H1 (cell line): Measurements from ENCODE around the gene TEX101. TPM values are rescaled to one million over a fixed set of nuclear protein-coding genes. Genes with fewer than 3 reads are reported as not detected.

Experiments used
- CTCF ChIA-PET: fragments of 300-600 bp; sonication (Branson Sonifier 250); formaldehyde crosslinking; loops from one replicate; lab custom pipeline; 2021; ENCODE audit not compliant: partially characterized antibody; lab: Charles Lee
- POLR2A ChIA-PET: fragments of 300-600 bp; sonication (Branson Sonifier 250); formaldehyde crosslinking; loops from one replicate; lab custom pipeline; 2021; ENCODE audit warnings: inconsistent platforms; ENCODE audit not compliant: partially characterized antibody; lab: Charles Lee
- DNase-seq, 2 experiments: peaks; one replicate each; pipeline versions ENCODE4 v3.0.0 to v3.0.0-alpha.2; 2010 to 2022; ENCODE audit warnings: low spot score in 2 of 2, low read depth in 1 of 2, mixed read lengths in 1 of 2
- FAIRE-seq: peaks from 2 replicates; lab custom pipeline; 2011; peaks lifted over from hg19 to GRCh38; lab: Jason Lieb, UNC
- H2AFZ ChIP-seq: 2 replicates; pipeline ENCODE4 v1.8.1; 2012; ENCODE audit warnings: low read length, inconsistent platforms
- H2AK5ac ChIP-seq: 2 replicates; pipeline ENCODE4 v1.6.1; 2013; ENCODE audit warnings: low read depth, low read length
- H2BK120ac ChIP-seq: replicated peaks from 2 replicates; pipeline ENCODE3; 2013; ENCODE audit warnings: low read depth, low read length, inconsistent platforms
- H2BK12ac ChIP-seq: 2 replicates; pipeline ENCODE4 v1.6.1; 2013; ENCODE audit warnings: low read depth, low read length
- H2BK15ac ChIP-seq: 2 replicates; pipeline ENCODE4 v1.6.1; 2013; ENCODE audit warnings: low read length
- H2BK20ac ChIP-seq: 2 replicates; pipeline ENCODE4 v1.6.1; 2013; ENCODE audit warnings: low read length
- H2BK5ac ChIP-seq: 2 replicates; pipeline ENCODE4 v1.6.1; 2013; ENCODE audit warnings: low read depth, low read length
- H3K14ac ChIP-seq: 2 replicates; pipeline ENCODE4 v1.6.1; 2013; ENCODE audit warnings: inconsistent platforms; ENCODE audit not compliant: insufficient read length
- H3K18ac ChIP-seq: 2 replicates; pipeline ENCODE4 v1.6.1; 2013; ENCODE audit warnings: low read length; ENCODE audit errors: extremely low read depth
- H3K23ac ChIP-seq: 2 replicates; pipeline ENCODE4 v1.6.1; 2013; ENCODE audit warnings: inconsistent platforms; ENCODE audit not compliant: insufficient read length
- H3K23me2 ChIP-seq: 2 replicates; pipeline ENCODE4 v1.6.1; 2013; ENCODE audit warnings: low read depth, low read length
- H3K27ac ChIP-seq: 2 replicates; pipeline ENCODE4 v1.6.1; 2011; ENCODE audit warnings: low read depth, low read length, inconsistent platforms
- H3K27me3 ChIP-seq, 4 experiments: replicated peaks in 1 of 4; 1 replicate in 1 of 4; 2 replicates in 3 of 4; pipeline versions ENCODE4 v1.6.1 to v1.8.1; 2011 to 2013; ENCODE audit warnings: low read length in 3 of 4, mild to moderate bottlenecking in 3 of 4, inconsistent platforms in 2 of 4, mixed read lengths in 2 of 4, moderate library complexity in 1 of 4; ENCODE audit not compliant: control insufficient read depth in 3 of 4, insufficient read depth in 3 of 4; ENCODE audit errors: extremely low read depth in 1 of 4
- H3K36me3 ChIP-seq, 4 experiments: 2 replicates each; pipeline versions ENCODE4 v1.6.1 to v1.8.1; 2011 to 2013; ENCODE audit warnings: mild to moderate bottlenecking in 4 of 4, low read length in 3 of 4, moderate library complexity in 2 of 4, control low read depth in 1 of 4, inconsistent platforms in 1 of 4; ENCODE audit not compliant: insufficient read depth in 4 of 4, control insufficient read depth in 2 of 4
- H3K4ac ChIP-seq: replicated peaks from 2 replicates; pipeline ENCODE3; 2013; ENCODE audit warnings: low read length, low read depth, mixed read lengths, inconsistent platforms; ENCODE audit not compliant: insufficient read length
- H3K4me1 ChIP-seq, 4 experiments: replicated peaks in 1 of 4; 1 replicate in 1 of 4; 2 replicates in 3 of 4; pipeline versions ENCODE4 v1.6.1 to v1.8.1; 2011 to 2013; ENCODE audit warnings: low read length in 3 of 4, inconsistent platforms in 2 of 4, mixed read lengths in 1 of 4; ENCODE audit not compliant: insufficient read depth in 4 of 4, control insufficient read depth in 3 of 4
- H3K4me2 ChIP-seq, 2 experiments: 2 replicates each; pipeline versions ENCODE4 v1.6.1 to v1.8.1; 2011 to 2013; ENCODE audit warnings: low read depth in 2 of 2, low read length in 2 of 2, control low read depth in 1 of 2, inconsistent platforms in 1 of 2, mild to moderate bottlenecking in 1 of 2; ENCODE audit not compliant: insufficient read depth in 1 of 2
- H3K4me3 ChIP-seq, 4 experiments: fragments of 200-600, 300-600 bp in 1 of 4; sonication (generic), shearing (Covaris generic), sonication (Bioruptor Twin) in 1 of 4; 2 replicates each; pipeline versions ENCODE4 v1.5.1 to v1.8.1; 2011 to 2016; ENCODE audit warnings: low read length in 4 of 4, low read depth in 3 of 4, control low read depth in 2 of 4, inconsistent platforms in 2 of 4, mild to moderate bottlenecking in 2 of 4, mixed read lengths in 1 of 4, moderate library complexity in 1 of 4; ENCODE audit not compliant: insufficient read depth in 2 of 4; ENCODE audit errors: extremely low read depth in 1 of 4
- H3K56ac ChIP-seq: replicated peaks from 2 replicates; pipeline ENCODE3; 2013; ENCODE audit warnings: low read depth, mild to moderate bottlenecking, mixed read lengths, low read length, inconsistent platforms; ENCODE audit not compliant: insufficient read length
- H3K79me1 ChIP-seq: 2 replicates; pipeline ENCODE4 v1.6.1; 2013; ENCODE audit warnings: low read depth, low read length, control low read depth
- H3K79me2 ChIP-seq, 2 experiments: 2 replicates each; pipeline versions ENCODE4 v1.6.1 to v1.8.1; 2012 to 2013; ENCODE audit warnings: low read length in 2 of 2, mild to moderate bottlenecking in 2 of 2, inconsistent platforms in 1 of 2; ENCODE audit not compliant: insufficient read depth in 2 of 2, control insufficient read depth in 1 of 2
- H3K9ac ChIP-seq, 4 experiments: replicated peaks in 1 of 4; 1 replicate in 1 of 4; 2 replicates in 3 of 4; pipeline versions ENCODE4 v1.6.1 to v1.8.1; 2011 to 2013; ENCODE audit warnings: low read depth in 3 of 4, low read length in 3 of 4, control low read depth in 2 of 4, mild to moderate bottlenecking in 2 of 4, moderate library complexity in 2 of 4, inconsistent platforms in 1 of 4; ENCODE audit errors: extremely low read depth in 1 of 4
- H3K9me3 ChIP-seq, 2 experiments: 2 replicates each; pipeline versions ENCODE4 v1.6.1 to v1.8.1; 2012 to 2013; ENCODE audit warnings: mild to moderate bottlenecking in 2 of 2, moderate library complexity in 2 of 2, control low read depth in 1 of 2, inconsistent platforms in 1 of 2, low read depth in 1 of 2, low read length in 1 of 2, mixed read lengths in 1 of 2; ENCODE audit not compliant: insufficient read depth in 2 of 2
- H4K20me1 ChIP-seq, 2 experiments: replicated peaks in 1 of 2; 2 replicates each; pipeline versions ENCODE3 to v1.8.1; 2011 to 2013; ENCODE audit warnings: inconsistent platforms in 2 of 2, low read length in 2 of 2, mild to moderate bottlenecking in 1 of 2; ENCODE audit not compliant: insufficient read depth in 2 of 2, control insufficient read depth in 1 of 2
- H4K5ac ChIP-seq: 2 replicates; pipeline ENCODE4 v1.6.1; 2013; ENCODE audit warnings: low read length, low read depth, mixed read lengths, inconsistent platforms; ENCODE audit not compliant: insufficient read length
- H4K8ac ChIP-seq: 2 replicates; pipeline ENCODE4 v1.8.0; 2013; ENCODE audit warnings: mild to moderate bottlenecking, moderate library complexity, low read length, inconsistent platforms; ENCODE audit not compliant: insufficient read depth; ENCODE audit errors: extremely low read depth
- H4K91ac ChIP-seq: replicated peaks from 2 replicates; pipeline ENCODE3; 2013; ENCODE audit warnings: low read length, mixed read lengths, inconsistent platforms; ENCODE audit not compliant: insufficient read length
- CHD1 ChIP-seq: IDR thresholded peaks from 2 replicates; pipeline ENCODE4 v1.6.1; 2012; ENCODE audit warnings: low read depth, low read length, improper control_type of control experiment
- CHD2 ChIP-seq: IDR thresholded peaks from 2 replicates; pipeline ENCODE4 v1.6.1; 2012; ENCODE audit warnings: low read length, improper control_type of control experiment
- CTBP2 ChIP-seq: IDR thresholded peaks from 2 replicates; pipeline ENCODE4 v1.7.0; 2011; ENCODE audit warnings: borderline replicate concordance, mild to moderate bottlenecking, moderate library complexity, mixed read lengths, low read length; ENCODE audit not compliant: insufficient read depth, insufficient read length
- KDM5A ChIP-seq: fragments of 200-600 bp; IDR thresholded peaks from 2 replicates; pipeline ENCODE4 v1.7.1; 2012; ENCODE audit warnings: mild to moderate bottlenecking, low read length, inconsistent platforms, mixed read lengths
- MAFK ChIP-seq: IDR thresholded peaks from 2 replicates; pipeline ENCODE4 v1.6.1; 2012; ENCODE audit warnings: low read depth, mild to moderate bottlenecking, improper control_type of control experiment, low read length
- POLR2A ChIP-seq, 2 experiments: IDR thresholded peaks; 1 replicate in 1 of 2; 2 replicates in 1 of 2; pipeline ENCODE4 v1.6.1; 2011; ENCODE audit warnings: low read depth in 2 of 2, low read length in 2 of 2, mild to moderate bottlenecking in 2 of 2; ENCODE audit errors: control extremely low read depth in 1 of 2
- POLR2AphosphoS5 ChIP-seq: IDR thresholded peaks from 2 replicates; pipeline ENCODE4 v1.6.1; 2011; ENCODE audit warnings: low read depth, low read length
- RBBP5 ChIP-seq: IDR thresholded peaks from 2 replicates; pipeline ENCODE4 v1.7.1; 2012; ENCODE audit warnings: low read depth, mild to moderate bottlenecking, inconsistent platforms, low read length, moderate library complexity, borderline replicate concordance
- RFX5 ChIP-seq: IDR thresholded peaks from 2 replicates; pipeline ENCODE4 v1.6.1; 2011; ENCODE audit warnings: low read depth, low read length, improper control_type of control experiment, borderline replicate concordance
- SAP30 ChIP-seq: fragments of 300-600 bp; sonication (generic); IDR thresholded peaks from 2 replicates; pipeline ENCODE4 v1.7.1; 2012; ENCODE audit warnings: low read length, moderate library complexity, mild to moderate bottlenecking, inconsistent platforms; ENCODE audit not compliant: insufficient read depth, insufficient replicate concordance
- WGBS, 2 experiments: shearing (Covaris generic) in 1 of 2; methylation state at CpG; one replicate each; pipeline versions ENCODE4 v1.1.6 to v1.1.7; 2013 to 2015; ENCODE audit warnings: low lambda C conversion rate in 2 of 2, mixed read lengths in 2 of 2, inconsistent platforms in 1 of 2, low coverage in 1 of 2, missing lambda C conversion rate in 1 of 2; ENCODE audit not compliant: insufficient replicate concordance in 2 of 2, insufficient coverage in 1 of 2, insufficient read length in 1 of 2; ENCODE audit errors: extremely low coverage in 1 of 2, missing lambda C conversion rate in 1 of 2; 5-methylcytosine and 5-hydroxymethylcytosine counted together
- polyA plus RNA-seq, 7 experiments: library from polyadenylated mRNA; depleted of rRNA in 3 of 7; stranded (reverse) in 5 of 7; unstranded in 2 of 7; fragments of >200 nt in 5 of 7; fragments of 200-250 nt in 2 of 7; gene quantifications; 1 replicate in 5 of 7; 2 replicates in 1 of 7; 4 replicates in 1 of 7; pipeline versions ENCODE4 v1.2.1 to v1.2.3, GENCODE V29; 2011 to 2013; ENCODE audit warnings: missing spikeins in 2 of 7, mixed read lengths in 2 of 7
- total RNA-seq: library from RNA; stranded (reverse); fragmentation: NEBNext Ultra II Directional; extraction: Animal tissue kit (Norgen Biotek cat#: 25700); gene quantifications from 2 replicates; pipeline ENCODE4 v1.2.1, GENCODE V29; 2021
- TF ChIP-seq, protein P1 (sequence below), 3 experiments: IDR thresholded peaks; 1 replicate in 2 of 3; 2 replicates in 1 of 3; pipeline versions ENCODE4 v1.5.1 to v1.6.1; 2011; ENCODE audit warnings: low read length in 3 of 3, mild to moderate bottlenecking in 3 of 3, inconsistent platforms in 2 of 3, low read depth in 1 of 3, moderate library complexity in 1 of 3; ENCODE audit not compliant: insufficient read depth in 1 of 3; ENCODE audit errors: control extremely low read depth in 1 of 3
- TF ChIP-seq, protein P2 (sequence below): IDR thresholded peaks from 2 replicates; pipeline ENCODE4 v1.6.1; 2011; ENCODE audit warnings: low read depth, mild to moderate bottlenecking, low read length; ENCODE audit not compliant: insufficient read depth

TEX101 gene
- total and polyA plus RNA-seq, 2 of the 8 experiments (the other 6 are each of a cell fraction or from before 2014, with no cell fraction given): 0.12 TPM; not detected in 1

DNA sequence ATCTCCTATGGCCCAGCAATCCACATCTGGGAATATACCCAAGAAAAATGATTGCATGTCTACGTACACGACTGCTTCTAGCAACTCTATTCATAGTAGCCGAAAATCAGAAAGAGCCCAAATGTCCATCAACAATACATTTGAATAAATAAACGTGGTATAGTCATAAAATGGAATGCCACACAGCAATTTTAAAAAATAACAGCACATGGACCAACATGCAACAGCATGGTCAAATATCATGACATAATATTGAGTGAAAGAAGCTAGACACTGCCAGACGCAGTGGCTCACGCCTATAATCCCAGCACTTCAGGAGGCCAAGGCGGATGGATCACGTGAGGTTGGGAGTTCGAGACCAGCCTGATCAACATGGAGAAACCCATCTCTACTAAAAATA lies 16.3 kb downstream of the TEX101 start:
- 90% methylated on average over 9 of the region's 9 CpGs; no CpG with 5 or more reads in 1 of the 2 experiments for WGBS, 2 experiments
- POLR2A ChIA-PET: no interaction called here
- TF ChIP-seq RBBP5 (no peak), KDM5A (no peak), CTBP2 (no peak), MAFK (no peak), SAP30 (no peak), CHD1 (no peak), POLR2A (IDR thresholded peaks at IDR 0.05; ENCODE audit: control extremely low read depth in 1 of 2, low read depth in 2 of 2, low read length in 2 of 2) (no peak), POLR2AphosphoS5 (no peak), CHD2 (no peak), RFX5 (no peak)
- TF ChIP-seq, protein P1, sequence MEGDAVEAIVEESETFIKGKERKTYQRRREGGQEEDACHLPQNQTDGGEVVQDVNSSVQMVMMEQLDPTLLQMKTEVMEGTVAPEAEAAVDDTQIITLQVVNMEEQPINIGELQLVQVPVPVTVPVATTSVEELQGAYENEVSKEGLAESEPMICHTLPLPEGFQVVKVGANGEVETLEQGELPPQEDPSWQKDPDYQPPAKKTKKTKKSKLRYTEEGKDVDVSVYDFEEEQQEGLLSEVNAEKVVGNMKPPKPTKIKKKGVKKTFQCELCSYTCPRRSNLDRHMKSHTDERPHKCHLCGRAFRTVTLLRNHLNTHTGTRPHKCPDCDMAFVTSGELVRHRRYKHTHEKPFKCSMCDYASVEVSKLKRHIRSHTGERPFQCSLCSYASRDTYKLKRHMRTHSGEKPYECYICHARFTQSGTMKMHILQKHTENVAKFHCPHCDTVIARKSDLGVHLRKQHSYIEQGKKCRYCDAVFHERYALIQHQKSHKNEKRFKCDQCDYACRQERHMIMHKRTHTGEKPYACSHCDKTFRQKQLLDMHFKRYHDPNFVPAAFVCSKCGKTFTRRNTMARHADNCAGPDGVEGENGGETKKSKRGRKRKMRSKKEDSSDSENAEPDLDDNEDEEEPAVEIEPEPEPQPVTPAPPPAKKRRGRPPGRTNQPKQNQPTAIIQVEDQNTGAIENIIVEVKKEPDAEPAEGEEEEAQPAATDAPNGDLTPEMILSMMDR (IDR thresholded peaks at IDR 0.05; ENCODE audit: control extremely low read depth in 1 of 3, insufficient read depth in 1 of 3, low read depth in 1 of 3, low read length in 3 of 3): no peak
- TF ChIP-seq, protein P2, sequence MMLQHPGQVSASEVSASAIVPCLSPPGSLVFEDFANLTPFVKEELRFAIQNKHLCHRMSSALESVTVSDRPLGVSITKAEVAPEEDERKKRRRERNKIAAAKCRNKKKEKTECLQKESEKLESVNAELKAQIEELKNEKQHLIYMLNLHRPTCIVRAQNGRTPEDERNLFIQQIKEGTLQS: no peak

More for the DNA sequence above, 16.3 kb downstream of the TEX101 start:
- H4K20me1 ChIP-seq: no peaks in the 10 kb centered on the region
- no peak overlapping the region for H3K4me2 ChIP-seq
- no peak overlapping the region for H3K18ac ChIP-seq
- H3K27me3 ChIP-seq: no peaks in the 10 kb centered on the region
- no peak overlapping the region for H3K14ac ChIP-seq
- no peak overlapping the region for H4K5ac ChIP-seq
- H3K27ac ChIP-seq: no peak overlapping the region
- no peak overlapping the region for H2AFZ ChIP-seq
- no peak overlapping the region for H2BK120ac ChIP-seq
- no peaks in the 10 kb centered on the region for H3K79me1 ChIP-seq
- H2BK12ac ChIP-seq: no peak overlapping the region
- H4K8ac ChIP-seq: no peak overlapping the region
- no peaks in the 10 kb centered on the region for H3K23me2 ChIP-seq
- no peak overlapping the region for H2BK20ac ChIP-seq
- H3K23ac ChIP-seq: no peak overlapping the region
- H3K9me3 ChIP-seq: no peaks in the 10 kb centered on the region
- no peak overlapping the region for H3K56ac ChIP-seq
- no peaks in the 10 kb centered on the region for H3K36me3 ChIP-seq
- no peak overlapping the region for H2BK15ac ChIP-seq
- no peak overlapping the region for H3K9ac ChIP-seq
- H3K4me3 ChIP-seq: no peak overlapping the region
- H3K79me2 ChIP-seq: no peaks in the 10 kb centered on the region
- FAIRE-seq (no peak), DNase-seq (no peak)
- H2AK5ac ChIP-seq: no peak overlapping the region
- no peak overlapping the region for H3K4ac ChIP-seq
- H4K91ac ChIP-seq: no peak overlapping the region
- CTCF ChIA-PET: interaction anchor here (0.7 to 5.3 kb wide), 4 partner anchors 10 to 89 kb away, joined by 3 to 49 read pairs (median 40); no protein-coding TSS in a partner anchor
- no peaks in the 10 kb centered on the region for H3K4me1 ChIP-seq
- H2BK5ac ChIP-seq: no peak overlapping the region
